ENCODE measurements around the gene HHATL.

HHATL gene

DNA sequence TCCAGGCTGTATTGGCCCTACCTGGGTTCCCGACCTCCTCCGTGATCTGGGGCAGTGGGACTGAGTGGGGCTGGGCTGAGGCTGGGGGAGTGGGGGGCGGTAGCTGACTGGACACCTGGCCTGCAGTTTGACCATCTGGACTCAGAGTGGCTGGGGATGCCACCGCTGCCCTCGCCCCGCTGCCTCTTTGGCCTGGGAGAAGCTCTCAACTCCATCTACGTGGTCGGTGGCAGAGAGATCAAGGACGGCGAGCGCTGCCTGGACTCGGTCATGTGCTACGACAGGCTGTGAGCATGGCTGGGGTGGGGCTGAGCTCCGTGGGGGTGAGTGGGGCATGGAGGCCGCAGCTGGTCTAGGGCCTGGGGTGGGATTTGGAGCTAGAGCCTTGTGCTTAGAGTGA lies 14.6 kb downstream of the HHATL start:
- Histone ChIP-seq H3K4me3 (ENCODE audit: low read length) (no peak overlapping the region), H3K27ac (ENCODE audit: low read length) (no peak overlapping the region), H3K9me2 (replicated peaks; ENCODE audit: insufficient read depth, low read length) (no peaks in the 10 kb centered on the region), H3K79me2 (ENCODE audit: low read length) (no peaks in the 10 kb centered on the region), H3K9me3 (replicated peaks; ENCODE audit: insufficient read depth, low read length) (no peaks in the 10 kb centered on the region), H3K36me3 (replicated peaks; ENCODE audit: insufficient read depth, low read length) (no peaks in the 10 kb centered on the region), H3F3A (ENCODE audit: insufficient read depth, low read length) (no peaks in the 10 kb centered on the region), H3K4me1 (ENCODE audit: low read length) (no peaks in the 10 kb centered on the region), H4K20me1 (ENCODE audit: insufficient read depth, low read length) (no peaks in the 10 kb centered on the region), H2AFZ (ENCODE audit: low read length) (no peak overlapping the region), H3K9ac (ENCODE audit: low read length) (no peak overlapping the region), H3K4me2 (ENCODE audit: low read depth, low read length) (no peak overlapping the region), H3K27me3 (replicated peaks; ENCODE audit: insufficient read depth, low read length) (peaks cover 5% of the 10 kb centered on the region)
- DNase-seq: no peak
- TF ChIP-seq EZH2 (optimal IDR thresholded peaks at IDR 0.05; ENCODE audit: low read depth, low read length) (no peak), EZH2phosphoT487 (IDR thresholded peaks at IDR 0.05; ENCODE audit: low read length) (no peak)

DNA sequence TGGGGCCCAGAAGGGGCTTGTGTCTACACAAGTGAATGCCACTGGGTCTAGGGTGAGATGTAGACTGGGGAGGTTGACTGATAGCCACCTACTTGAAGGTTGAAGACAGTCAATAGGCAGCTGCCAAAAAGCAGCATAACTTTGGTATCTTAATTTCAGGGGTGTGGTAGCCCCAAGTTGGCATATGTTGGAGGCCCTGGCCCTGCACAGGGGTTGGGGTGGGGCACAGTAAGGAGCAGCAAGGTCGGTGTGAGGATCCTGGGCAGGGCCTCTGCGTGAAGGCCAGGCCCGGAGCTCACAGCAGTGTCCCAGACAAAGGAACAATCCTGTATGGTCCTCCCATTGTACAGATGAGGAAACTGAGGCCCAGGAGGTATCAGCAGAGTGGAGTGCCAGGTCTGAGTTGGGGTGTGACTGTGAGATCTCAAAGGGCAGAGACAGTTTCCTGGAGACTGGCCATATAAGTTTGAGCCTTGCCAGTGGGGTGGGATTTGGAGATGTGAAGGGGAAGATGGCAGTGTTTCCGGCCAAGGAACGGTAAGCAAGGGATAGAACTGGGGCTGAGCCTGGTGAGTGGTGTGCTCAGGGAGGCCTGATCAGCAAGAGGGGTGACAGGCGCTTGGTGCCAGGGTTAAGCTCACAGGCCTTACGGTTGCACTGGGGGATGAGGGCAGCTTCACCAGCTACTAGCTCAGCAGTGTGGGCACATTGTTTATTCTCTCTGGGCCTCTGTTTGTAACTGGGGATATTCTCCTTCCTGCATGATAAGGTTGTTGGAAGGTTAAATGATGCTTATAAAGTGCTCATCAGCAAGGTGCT lies 15.6 kb downstream of the HHATL start:
- Histone ChIP-seq H3K4me1 (ENCODE audit: low read length) (no peaks in the 10 kb centered on the region), H3K27ac (ENCODE audit: low read length) (no peak overlapping the region), H3K4me2 (ENCODE audit: low read depth, low read length) (no peak overlapping the region), H3K36me3 (replicated peaks; ENCODE audit: insufficient read depth, low read length) (no peaks in the 10 kb centered on the region), H2AFZ (ENCODE audit: low read length) (no peak overlapping the region), H4K20me1 (ENCODE audit: insufficient read depth, low read length) (no peaks in the 10 kb centered on the region), H3K9ac (ENCODE audit: low read length) (no peak overlapping the region), H3K9me2 (replicated peaks; ENCODE audit: insufficient read depth, low read length) (no peaks in the 10 kb centered on the region), H3F3A (ENCODE audit: insufficient read depth, low read length) (no peaks in the 10 kb centered on the region), H3K9me3 (replicated peaks; ENCODE audit: insufficient read depth, low read length) (no peaks in the 10 kb centered on the region), H3K79me2 (ENCODE audit: low read length) (no peaks in the 10 kb centered on the region), H3K4me3 (ENCODE audit: low read length) (no peak overlapping the region), H3K27me3 (replicated peaks; ENCODE audit: insufficient read depth, low read length) (peaks cover 5% of the 10 kb centered on the region)
- DNase-seq: no peak
- TF ChIP-seq EZH2phosphoT487 (IDR thresholded peaks at IDR 0.05; ENCODE audit: low read length) (no peak), EZH2 (optimal IDR thresholded peaks at IDR 0.05; ENCODE audit: low read depth, low read length) (no peak)
- TF ChIP-seq, protein P1, sequence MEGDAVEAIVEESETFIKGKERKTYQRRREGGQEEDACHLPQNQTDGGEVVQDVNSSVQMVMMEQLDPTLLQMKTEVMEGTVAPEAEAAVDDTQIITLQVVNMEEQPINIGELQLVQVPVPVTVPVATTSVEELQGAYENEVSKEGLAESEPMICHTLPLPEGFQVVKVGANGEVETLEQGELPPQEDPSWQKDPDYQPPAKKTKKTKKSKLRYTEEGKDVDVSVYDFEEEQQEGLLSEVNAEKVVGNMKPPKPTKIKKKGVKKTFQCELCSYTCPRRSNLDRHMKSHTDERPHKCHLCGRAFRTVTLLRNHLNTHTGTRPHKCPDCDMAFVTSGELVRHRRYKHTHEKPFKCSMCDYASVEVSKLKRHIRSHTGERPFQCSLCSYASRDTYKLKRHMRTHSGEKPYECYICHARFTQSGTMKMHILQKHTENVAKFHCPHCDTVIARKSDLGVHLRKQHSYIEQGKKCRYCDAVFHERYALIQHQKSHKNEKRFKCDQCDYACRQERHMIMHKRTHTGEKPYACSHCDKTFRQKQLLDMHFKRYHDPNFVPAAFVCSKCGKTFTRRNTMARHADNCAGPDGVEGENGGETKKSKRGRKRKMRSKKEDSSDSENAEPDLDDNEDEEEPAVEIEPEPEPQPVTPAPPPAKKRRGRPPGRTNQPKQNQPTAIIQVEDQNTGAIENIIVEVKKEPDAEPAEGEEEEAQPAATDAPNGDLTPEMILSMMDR (IDR thresholded peaks at IDR 0.05; ENCODE audit: low read length): no peak

DNA sequence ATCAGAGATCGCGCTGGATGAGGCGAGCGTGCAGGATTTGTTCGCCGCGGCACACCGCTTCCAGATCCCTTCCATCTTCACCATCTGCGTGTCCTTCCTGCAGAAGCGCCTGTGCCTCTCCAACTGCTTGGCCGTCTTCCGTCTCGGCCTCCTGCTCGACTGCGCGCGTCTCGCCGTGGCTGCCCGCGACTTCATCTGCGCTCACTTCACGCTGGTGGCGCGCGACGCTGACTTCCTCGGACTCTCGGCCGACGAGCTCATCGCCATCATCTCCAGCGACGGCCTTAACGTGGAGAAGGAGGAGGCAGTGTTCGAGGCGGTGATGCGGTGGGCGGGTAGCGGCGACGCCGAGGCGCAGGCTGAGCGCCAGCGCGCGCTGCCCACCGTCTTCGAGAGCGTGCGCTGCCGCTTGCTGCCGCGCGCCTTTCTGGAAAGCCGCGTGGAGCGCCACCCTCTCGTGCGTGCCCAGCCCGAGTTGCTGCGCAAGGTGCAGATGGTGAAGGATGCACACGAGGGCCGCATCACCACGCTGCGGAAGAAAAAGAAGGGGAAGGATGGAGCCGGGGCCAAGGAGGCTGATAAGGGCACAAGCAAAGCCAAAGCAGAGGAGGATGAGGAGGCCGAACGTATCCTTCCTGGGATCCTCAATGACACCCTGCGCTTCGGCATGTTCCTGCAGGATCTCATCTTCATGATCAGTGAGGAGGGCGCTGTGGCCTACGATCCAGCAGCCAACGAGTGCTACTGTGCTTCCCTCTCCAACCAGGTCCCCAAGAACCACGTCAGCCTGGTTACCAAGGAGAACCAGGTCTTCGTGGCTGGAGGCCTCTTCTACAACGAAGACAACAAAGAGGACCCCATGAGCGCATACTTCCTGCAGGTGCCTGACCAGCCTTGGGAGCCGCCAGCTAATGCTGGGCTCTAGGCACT lies 16.4 kb downstream of the HHATL start:
- no peaks in the 10 kb centered on the region for H4K20me1 ChIP-seq (ENCODE audit: insufficient read depth, low read length)
- no peak overlapping the region for H3K9ac ChIP-seq (ENCODE audit: low read length)
- DNase-seq: no peak
- H3K36me3 ChIP-seq (replicated peaks; ENCODE audit: insufficient read depth, low read length): no peaks in the 10 kb centered on the region
- H3K79me2 ChIP-seq (ENCODE audit: low read length): no peaks in the 10 kb centered on the region
- H3K27ac ChIP-seq (ENCODE audit: low read length): no peak overlapping the region
- no peaks in the 10 kb centered on the region for H3K9me3 ChIP-seq (replicated peaks; ENCODE audit: insufficient read depth, low read length)
- TF ChIP-seq, protein P1 (IDR thresholded peaks at IDR 0.05; ENCODE audit: low read length): no peak
- TF ChIP-seq EZH2phosphoT487 (IDR thresholded peaks at IDR 0.05; ENCODE audit: low read length) (no peak), EZH2 (optimal IDR thresholded peaks at IDR 0.05; ENCODE audit: low read depth, low read length) (no peak)
- no peak overlapping the region for H3K4me2 ChIP-seq (ENCODE audit: low read depth, low read length)
- H3F3A ChIP-seq (ENCODE audit: insufficient read depth, low read length): no peaks in the 10 kb centered on the region
- H3K9me2 ChIP-seq (replicated peaks; ENCODE audit: insufficient read depth, low read length): no peaks in the 10 kb centered on the region
- H3K4me3 ChIP-seq (ENCODE audit: low read length): no peak overlapping the region
- H3K27me3 ChIP-seq (replicated peaks; ENCODE audit: insufficient read depth, low read length): peaks cover 5% of the 10 kb centered on the region
- no peaks in the 10 kb centered on the region for H3K4me1 ChIP-seq (ENCODE audit: low read length)
- no peak overlapping the region for H2AFZ ChIP-seq (ENCODE audit: low read length)
